Progenitor cell of endocrine pancreas (in vitro differentiated cells): ENCODE results near the gene GSG1. TPM values are rescaled to one million over a fixed set of nuclear protein-coding genes. Genes with fewer than 3 reads are reported as not detected.
A peak's percentile ranks its signal among the peaks of the same experiment; 100 is the strongest.

Experiments
- DNase-seq: peaks from one replicate; pipeline ENCODE4 v3.0.0; 2021; ENCODE audit warnings: low spot score; ENCODE audit not compliant: unreplicated experiment
- H3K27ac Mint-ChIP-seq: 2 replicates; pipeline ENCODE4 v1.8.0; 2021; ENCODE audit warnings: mild to moderate bottlenecking, moderate library complexity, mixed read lengths
- H3K27me3 Mint-ChIP-seq: 2 replicates; pipeline ENCODE4 v1.8.0; 2021; ENCODE audit warnings: mixed read lengths
- H3K36me3 Mint-ChIP-seq: 2 replicates; pipeline ENCODE4 v1.8.0; 2022; ENCODE audit warnings: mixed read lengths; ENCODE audit not compliant: insufficient read depth
- H3K4me1 Mint-ChIP-seq: 2 replicates; pipeline ENCODE4 v1.8.0; 2021; ENCODE audit warnings: low read depth, mixed read lengths
- H3K4me3 Mint-ChIP-seq: 2 replicates; pipeline ENCODE4 v1.8.0; 2021; ENCODE audit warnings: low read depth, mild to moderate bottlenecking, moderate library complexity, mixed read lengths
- H3K9me3 Mint-ChIP-seq: 2 replicates; pipeline ENCODE4 v1.8.0; 2021; ENCODE audit warnings: low read depth, mixed read lengths
- CTCF ChIP-seq: fragments of 200-600 bp; sonication (generic); IDR thresholded peaks from one replicate; pipeline ENCODE4 v1.5.0; 2021; ENCODE audit warnings: antibody characterized with exemption, mild to moderate bottlenecking; ENCODE audit not compliant: unreplicated experiment
- total RNA-seq: library from RNA; stranded (reverse); gene quantifications from 2 replicates; pipeline ENCODE4 v1.2.1, GENCODE V29; 2021

Gene GSG1
- total RNA-seq, 1 donor from 2014 or later = 0.46 TPM

GRCh38 chr12:13141686-13142085 lies 38.2 kb upstream of the GSG1 start:
- no peak for TF ChIP-seq CTCF
- H3K9me3 Mint-ChIP-seq = no peaks in the 10 kb centered on the region
- H3K36me3 Mint-ChIP-seq = no peaks in the 10 kb centered on the region

DNA sequence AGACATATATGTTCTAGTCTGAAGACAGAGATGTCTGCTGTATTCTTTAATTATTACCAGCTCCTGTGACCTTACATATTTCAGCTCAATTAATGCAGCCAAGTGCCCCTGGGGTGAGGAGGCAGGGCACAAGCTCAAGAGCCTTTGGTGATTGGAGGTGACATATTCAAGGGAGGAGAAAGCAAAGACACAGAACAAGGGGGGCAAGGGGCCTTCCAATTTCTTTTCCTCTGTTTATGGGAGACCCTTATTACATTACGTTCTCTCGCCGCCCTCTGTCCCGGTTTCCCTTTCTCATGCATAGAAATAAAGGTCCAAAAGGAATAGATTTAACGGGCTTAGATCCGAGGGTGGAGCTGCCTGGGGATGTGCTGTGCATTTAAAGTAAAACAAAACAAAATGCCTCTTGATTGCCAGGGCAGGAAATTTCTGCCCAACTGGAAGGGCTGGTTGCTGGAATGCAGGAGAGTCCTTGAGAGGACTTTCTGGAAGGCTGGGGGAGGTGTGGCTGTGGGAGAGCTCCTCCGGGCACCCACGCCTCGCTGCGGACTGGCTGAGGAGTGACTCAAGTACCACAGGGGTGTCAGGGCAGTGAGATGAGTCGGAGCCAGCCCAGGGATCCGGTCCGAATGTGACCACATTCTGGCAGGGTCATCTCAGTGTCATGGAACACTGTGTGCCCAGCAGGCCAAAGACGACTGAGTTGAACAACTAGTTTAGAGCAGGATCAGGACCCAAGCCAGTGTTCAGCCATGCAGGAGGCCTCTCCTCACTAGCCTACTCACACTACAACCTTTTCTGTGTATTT lies 32.1 kb upstream of the GSG1 start:
- no peak for DNase-seq
- TF ChIP-seq CTCF = no peak
- H3K27ac Mint-ChIP-seq = no peak overlapping the region
- peaks cover 43% of the 10 kb centered on the region for H3K27me3 Mint-ChIP-seq
- peaks cover 15% of the 10 kb centered on the region for H3K4me1 Mint-ChIP-seq
- H3K36me3 Mint-ChIP-seq = no peaks in the 10 kb centered on the region
- no peak overlapping the region for H3K4me3 Mint-ChIP-seq
- H3K9me3 Mint-ChIP-seq = no peaks in the 10 kb centered on the region

More at GRCh38 chr12:13141686-13142085, 38.2 kb upstream of the GSG1 start:
- Mint-ChIP-seq H3K4me3 (no peak overlapping the region), H3K27ac (no peak overlapping the region), H3K4me1 (peaks cover 14% of the 10 kb centered on the region), H3K27me3 (peaks cover 10% of the 10 kb centered on the region)
- DNase-seq = no peak

DNA sequence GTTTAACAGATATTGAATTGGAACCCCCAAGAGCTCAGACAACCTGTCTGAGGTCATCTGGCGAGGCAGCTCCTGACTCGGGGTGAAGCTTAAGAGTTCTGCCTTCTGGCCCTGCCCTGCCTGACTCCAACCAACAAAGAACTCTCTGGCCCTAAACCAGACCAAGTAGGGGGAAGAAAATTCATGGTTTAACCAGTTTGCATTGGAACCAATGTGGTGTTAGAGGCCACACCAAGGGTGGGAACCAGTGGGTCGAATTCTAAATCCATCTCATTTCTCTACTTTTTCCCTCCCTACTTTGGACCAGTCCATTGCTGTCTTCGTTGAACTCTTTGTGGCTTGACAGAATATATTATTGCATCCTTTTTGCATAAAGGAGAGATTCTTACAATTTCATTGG lies 30.4 kb upstream of the GSG1 start:
- Mint-ChIP-seq H3K4me1 (peaks cover 18% of the 10 kb centered on the region), H3K4me3 (no peak overlapping the region), H3K27ac (no peak overlapping the region), H3K27me3 (peaks cover 48% of the 10 kb centered on the region), H3K9me3 (no peaks in the 10 kb centered on the region), H3K36me3 (no peaks in the 10 kb centered on the region)
- DNase-seq = no peak
- TF ChIP-seq CTCF = no peak

DNA sequence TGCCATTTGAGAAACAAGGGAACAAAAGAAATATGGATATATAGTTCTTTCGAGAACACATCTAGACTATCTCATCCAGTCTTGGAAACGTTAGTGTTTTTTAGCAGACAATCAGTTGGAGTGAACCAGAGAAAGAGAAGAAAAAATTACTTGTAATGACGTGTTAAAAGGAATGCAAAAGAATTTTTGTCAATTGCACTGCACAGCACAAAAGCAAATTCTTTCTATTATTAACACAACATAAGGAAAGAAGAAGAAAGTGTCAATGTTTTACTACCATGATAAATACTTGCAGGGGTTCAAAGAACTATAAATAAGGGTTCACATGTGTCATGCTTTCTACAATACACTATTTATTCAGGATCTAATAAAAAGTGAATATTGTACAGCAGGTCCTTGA lies 27.5 kb upstream of the GSG1 start:
- H3K4me3 Mint-ChIP-seq = no peak overlapping the region
- peak overlapping the region; percentile 0 for H3K27ac Mint-ChIP-seq
- no peak for TF ChIP-seq CTCF
- no peaks in the 10 kb centered on the region for H3K9me3 Mint-ChIP-seq
- DNase-seq = no peak
- H3K27me3 Mint-ChIP-seq = peaks cover 48% of the 10 kb centered on the region
- no peaks in the 10 kb centered on the region for H3K36me3 Mint-ChIP-seq
- H3K4me1 Mint-ChIP-seq = peaks cover 20% of the 10 kb centered on the region

GRCh38 chr12:13128291-13128965 lies 25.0 kb upstream of the GSG1 start:
- no peak for DNase-seq
- H3K36me3 Mint-ChIP-seq = no peaks in the 10 kb centered on the region
- no peaks in the 10 kb centered on the region for H3K9me3 Mint-ChIP-seq
- H3K4me1 Mint-ChIP-seq = peaks cover 15% of the 10 kb centered on the region
- no peak overlapping the region for H3K4me3 Mint-ChIP-seq
- H3K27ac Mint-ChIP-seq = no peak overlapping the region
- no peak for TF ChIP-seq CTCF
- H3K27me3 Mint-ChIP-seq = peaks cover 39% of the 10 kb centered on the region
